ENCODE data around the gene GREB1.

GREB1 gene

DNA sequence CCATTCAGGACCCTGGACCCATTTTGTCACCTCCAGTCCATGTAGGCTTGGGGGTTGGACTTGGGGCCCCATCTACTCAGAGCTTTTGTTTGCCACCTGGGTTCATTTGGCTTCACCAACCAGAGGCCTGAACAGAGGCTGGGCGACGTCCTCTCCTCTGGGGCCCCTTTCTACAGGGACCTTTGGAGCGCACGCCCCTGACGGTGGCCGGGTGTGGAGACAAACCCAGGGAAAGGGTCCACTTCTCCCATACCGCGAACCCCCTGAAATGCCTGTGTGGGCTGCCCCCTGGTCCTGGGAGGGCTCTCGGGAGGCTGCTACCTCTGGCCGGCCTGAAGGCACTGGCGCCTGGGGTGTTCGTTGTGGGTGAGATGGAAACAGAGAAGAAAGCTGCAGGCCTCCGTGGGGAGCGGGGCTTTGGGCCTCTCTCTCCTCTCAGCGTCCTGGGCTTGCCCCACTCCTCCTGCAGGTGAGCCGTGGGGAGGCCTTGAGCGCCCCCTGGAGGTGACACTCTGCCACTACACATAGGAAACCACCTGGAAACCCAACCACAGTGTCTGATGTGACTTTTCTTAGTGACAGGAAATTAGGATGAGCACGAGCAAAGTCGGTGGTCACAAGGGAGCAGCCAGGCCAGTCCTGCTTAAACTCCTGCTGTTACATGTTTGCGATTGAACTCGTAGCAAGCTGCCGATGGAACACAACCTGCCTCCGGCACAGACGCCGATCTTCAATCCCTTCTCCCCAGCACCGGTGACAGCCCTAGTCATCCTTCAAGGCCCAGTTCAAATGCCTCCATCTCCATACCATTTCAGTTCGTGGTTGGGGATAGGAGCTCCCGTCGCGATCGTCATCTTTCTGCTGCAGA, 148.1 kb downstream of the GREB1 start:
- DNase-seq (ENCODE audit: low read depth): no peak
- TF ChIP-seq CTCF (conservative IDR thresholded peaks at IDR 0.05; ENCODE audit: low read depth, low read length): peak; percentile 98
- no peak overlapping the region for H3K4me3 ChIP-seq (ENCODE audit: low read length)

- no peak overlapping the region for H3K4me3 ChIP-seq (ENCODE audit: low read length)
- TF ChIP-seq CTCF (conservative IDR thresholded peaks at IDR 0.05; ENCODE audit: low read depth, low read length): no peak
- no peak for DNase-seq (ENCODE audit: low read depth)
These were observed 148.7 kb downstream of the GREB1 start for GRCh38 chr2:11682590-11682915.

DNA sequence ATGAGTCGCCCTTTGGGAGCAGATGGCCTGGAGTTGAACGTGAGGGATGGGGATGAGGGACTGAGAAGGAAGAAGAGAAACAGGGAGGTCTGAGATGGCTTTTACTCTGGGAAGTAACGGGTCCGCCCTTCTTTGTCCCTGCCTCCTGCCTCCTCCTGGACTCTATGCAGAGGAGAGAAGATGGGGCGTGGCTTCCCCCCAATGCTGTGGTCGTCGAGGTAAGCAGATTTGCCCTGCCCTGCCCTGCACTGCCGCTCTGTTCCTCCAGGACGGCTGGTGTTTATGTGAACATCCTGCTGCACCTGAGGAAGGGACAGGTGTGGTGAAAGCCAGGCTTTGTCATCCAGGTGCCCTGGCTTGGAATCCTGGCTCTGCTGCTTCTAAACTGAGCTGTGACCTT, 149.6 kb downstream of the GREB1 start:
- no peak overlapping the region for H3K4me3 ChIP-seq (ENCODE audit: low read length)
- DNase-seq (ENCODE audit: low read depth): no peak
- TF ChIP-seq CTCF (conservative IDR thresholded peaks at IDR 0.05; ENCODE audit: low read depth, low read length): no peak

GRCh38 chr2:11683966-11684365, 150.1 kb downstream of the GREB1 start:
- no peak for TF ChIP-seq CTCF (conservative IDR thresholded peaks at IDR 0.05; ENCODE audit: low read depth, low read length)
- H3K4me3 ChIP-seq (ENCODE audit: low read length): no peak overlapping the region
- DNase-seq (ENCODE audit: low read depth): no peak

DNA sequence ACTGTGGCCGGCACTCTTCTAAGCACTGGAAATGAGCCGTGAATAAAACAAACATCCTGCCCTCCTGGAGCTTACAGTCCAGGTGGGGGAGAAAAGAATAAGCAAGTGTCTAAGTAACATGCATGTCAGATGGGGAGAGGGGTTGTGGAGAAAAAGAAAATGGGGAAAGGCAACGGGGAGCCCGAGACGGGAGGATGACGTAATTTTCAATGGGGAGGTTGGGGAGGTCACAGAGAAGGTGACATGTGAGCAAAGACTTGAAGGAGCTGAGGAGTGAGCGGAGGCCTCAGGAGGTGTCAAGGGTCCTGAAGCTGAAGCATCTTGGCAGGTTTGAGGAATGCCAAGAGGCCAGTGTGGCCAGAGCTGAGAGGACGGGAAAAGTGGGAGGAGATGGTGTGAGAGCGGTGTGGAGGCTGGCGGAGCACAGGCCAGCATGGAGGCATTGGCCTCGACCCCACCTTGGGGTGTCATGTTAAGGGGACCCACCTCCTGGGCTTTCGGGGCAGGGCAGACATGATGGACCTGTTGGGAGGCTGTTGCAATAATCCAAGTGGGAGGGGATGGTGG, 151.1 kb downstream of the GREB1 start:
- no peak for TF ChIP-seq CTCF (conservative IDR thresholded peaks at IDR 0.05; ENCODE audit: low read depth, low read length)
- DNase-seq (ENCODE audit: low read depth): no peak
- no peak overlapping the region for H3K4me3 ChIP-seq (ENCODE audit: low read length)

DNA sequence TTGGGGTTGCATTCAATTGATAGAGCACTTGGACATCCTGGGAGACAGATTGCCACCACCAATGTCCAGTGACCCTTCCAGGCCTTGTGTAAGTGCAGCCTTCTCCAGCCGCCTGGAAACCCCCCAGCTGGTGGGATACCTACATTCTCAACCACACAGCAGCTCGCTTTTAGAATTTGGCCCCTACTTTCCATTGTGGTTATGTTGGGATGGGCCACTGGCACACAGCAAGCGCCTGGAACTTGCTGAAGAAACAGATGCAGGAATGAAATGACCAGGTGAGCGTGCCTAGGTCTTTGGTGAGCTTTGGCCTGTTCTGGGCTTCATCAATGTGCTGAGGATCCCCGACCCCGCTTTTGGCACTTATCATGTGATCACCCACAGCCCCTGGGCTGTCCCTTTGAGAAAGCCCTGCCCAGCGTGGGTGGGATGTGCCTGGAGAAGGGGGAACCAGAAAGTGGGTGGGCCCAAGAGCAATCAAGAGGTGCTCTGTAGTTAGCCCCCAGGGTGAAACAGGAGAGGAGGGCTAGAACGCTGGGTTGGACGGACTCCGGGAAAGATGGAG, 152.1 kb downstream of the GREB1 start:
- TF ChIP-seq CTCF (conservative IDR thresholded peaks at IDR 0.05; ENCODE audit: low read depth, low read length): no peak
- H3K4me3 ChIP-seq (ENCODE audit: low read length): no peak overlapping the region
- DNase-seq (ENCODE audit: low read depth): no peak

DNA sequence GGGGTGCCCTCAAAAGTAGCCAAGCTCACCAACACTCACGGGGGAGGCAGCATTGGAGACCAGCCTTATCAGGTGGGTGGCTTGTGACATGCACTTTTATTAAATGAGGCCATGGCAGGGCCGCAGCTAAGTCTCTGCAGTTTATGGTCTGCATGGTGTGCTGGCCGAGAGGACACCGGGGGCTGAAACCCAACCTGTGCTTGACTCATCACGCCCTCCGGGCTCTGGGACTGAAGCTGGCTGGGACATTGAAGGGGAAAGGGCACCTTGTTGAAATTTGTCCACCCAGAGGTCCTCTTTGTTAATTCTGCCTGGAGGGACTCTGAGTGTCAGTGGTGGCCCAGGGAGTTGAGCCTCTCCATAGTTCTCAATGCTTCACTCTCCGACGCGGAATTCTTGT, 153.9 kb downstream of the GREB1 start:
- TF ChIP-seq CTCF (conservative IDR thresholded peaks at IDR 0.05; ENCODE audit: low read depth, low read length): no peak
- no peak for DNase-seq (ENCODE audit: low read depth)
- H3K4me3 ChIP-seq (ENCODE audit: low read length): no peak overlapping the region

All from retinal pigment epithelial cell (primary cell).